GM19099 (cell line): ENCODE results near the gene NOP14.

ENCODE experiments used
- POLR2A ChIP-seq: IDR thresholded peaks from 3 replicates; pipeline ENCODE4 v1.6.1; 2011; ENCODE audit warnings: low read depth; ENCODE audit not compliant: insufficient read length; ENCODE audit errors: extremely low read depth

Gene NOP14

DNA sequence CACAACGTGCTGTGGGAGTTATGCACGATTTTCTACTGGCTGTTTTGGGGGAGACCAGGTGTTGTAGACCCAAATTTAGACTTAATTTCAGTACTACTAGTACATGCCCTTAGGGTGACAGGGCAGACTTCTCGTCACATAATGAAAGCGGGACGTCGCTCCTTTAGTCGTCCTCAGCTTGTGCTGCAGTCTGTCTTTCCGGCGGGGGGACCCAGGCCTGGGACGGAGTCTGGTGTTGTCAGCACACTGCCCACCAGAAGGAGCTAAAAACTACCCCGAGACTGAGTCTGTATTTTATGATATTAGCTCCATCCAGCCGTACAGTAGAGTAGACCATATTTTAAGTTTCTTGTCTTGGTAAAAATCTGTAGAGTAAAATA, 35.5 kb downstream of the NOP14 start:
- TF ChIP-seq POLR2A, result no peak

DNA sequence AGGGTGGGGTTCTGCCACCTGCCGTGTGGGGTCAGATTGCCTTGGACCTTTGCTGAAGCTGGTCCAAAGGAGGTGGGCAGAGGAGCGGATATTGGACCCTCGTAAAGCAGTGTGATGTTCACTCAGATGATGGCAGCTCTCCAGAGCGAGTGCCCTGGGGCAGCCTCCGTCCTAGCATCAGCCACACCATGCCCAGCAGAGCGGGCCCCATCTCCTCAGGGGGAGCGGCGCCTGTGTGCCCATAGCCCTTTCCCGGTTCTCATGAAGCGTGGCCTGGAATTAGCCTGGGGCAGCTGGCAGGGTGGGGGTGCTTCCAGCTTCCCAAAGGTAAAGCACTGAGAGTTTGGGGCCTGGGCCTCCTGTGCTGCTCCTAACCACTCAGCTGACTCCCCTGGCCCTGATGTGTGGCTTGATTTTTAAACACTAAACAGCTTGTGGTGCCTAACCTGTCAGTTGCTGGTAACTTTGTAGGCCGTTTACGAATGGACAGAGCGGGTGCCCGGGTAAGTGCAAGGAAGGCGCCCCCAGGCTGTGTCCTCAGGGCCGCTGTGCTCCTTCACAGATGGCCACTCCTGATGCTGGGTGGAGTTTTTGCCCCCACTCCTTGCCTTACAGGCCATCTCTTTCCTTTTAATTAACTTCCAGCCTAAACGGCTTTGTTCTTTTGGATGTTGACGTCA, 36.0 kb downstream of the NOP14 start:
- no peak for TF ChIP-seq POLR2A

- TF ChIP-seq POLR2A, result no peak
Observed at GRCh38 chr4:2925931-2926860, 37.0 kb downstream of the NOP14 start.

- no peak for TF ChIP-seq POLR2A
Observed at GRCh38 chr4:2925496-2925895, 37.7 kb downstream of the NOP14 start.

DNA sequence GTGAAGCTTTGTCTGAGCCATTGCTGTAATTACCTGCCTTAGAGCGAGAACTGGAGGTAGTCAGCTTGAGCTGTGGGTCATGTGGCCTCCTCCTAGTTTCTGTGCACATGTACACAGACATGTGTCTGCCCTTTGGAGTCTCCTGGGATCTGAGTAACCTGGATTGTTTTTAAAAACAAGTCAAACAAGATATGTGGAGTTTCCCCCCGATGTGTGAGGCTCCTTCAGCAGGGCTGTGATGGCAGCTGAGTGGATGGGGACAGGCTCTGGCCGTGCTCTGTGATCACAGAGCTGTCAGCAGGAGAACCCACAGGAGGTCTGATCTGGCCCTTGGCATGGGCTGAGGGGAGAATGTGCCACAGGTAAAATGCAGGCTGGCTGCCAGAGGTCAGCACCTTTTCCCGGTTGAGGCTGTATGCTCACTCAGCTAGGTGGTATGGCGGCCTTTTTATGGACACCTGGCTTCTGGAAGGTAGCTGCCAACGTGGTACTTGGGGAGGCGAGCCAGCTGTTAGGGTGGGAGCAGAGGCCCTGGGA, 38.4 kb downstream of the NOP14 start:
- TF ChIP-seq POLR2A, result no peak

DNA sequence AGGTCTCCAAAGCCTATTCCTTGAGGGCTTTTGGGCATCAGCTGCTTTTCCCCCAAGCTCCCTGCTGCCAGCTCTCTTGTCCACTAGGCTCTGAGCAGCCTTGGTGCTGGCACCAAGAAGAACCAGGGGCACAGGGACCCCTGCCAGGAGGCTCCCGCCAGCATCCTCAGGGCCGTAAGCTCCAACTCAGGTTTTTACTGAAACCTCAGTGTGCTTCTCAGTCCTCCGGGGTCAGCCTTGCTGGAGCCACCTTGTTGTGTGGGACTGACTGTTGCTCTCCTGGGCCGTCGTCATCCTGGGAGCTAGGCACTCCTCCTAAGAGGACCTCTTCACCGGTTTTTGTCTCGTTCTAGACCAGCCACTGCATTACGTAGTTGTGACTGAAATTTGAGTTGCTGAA, 38.9 kb downstream of the NOP14 start:
- no peak for TF ChIP-seq POLR2A

GRCh38 chr4:2923668-2924173, 39.5 kb downstream of the NOP14 start:
- TF ChIP-seq POLR2A, result no peak

- TF ChIP-seq POLR2A, result no peak
Observed at GRCh38 chr4:2923141-2923551, 40.1 kb downstream of the NOP14 start.

GRCh38 chr4:2915789-2916188, 47.4 kb downstream of the NOP14 start:
- TF ChIP-seq POLR2A, result no peak

DNA sequence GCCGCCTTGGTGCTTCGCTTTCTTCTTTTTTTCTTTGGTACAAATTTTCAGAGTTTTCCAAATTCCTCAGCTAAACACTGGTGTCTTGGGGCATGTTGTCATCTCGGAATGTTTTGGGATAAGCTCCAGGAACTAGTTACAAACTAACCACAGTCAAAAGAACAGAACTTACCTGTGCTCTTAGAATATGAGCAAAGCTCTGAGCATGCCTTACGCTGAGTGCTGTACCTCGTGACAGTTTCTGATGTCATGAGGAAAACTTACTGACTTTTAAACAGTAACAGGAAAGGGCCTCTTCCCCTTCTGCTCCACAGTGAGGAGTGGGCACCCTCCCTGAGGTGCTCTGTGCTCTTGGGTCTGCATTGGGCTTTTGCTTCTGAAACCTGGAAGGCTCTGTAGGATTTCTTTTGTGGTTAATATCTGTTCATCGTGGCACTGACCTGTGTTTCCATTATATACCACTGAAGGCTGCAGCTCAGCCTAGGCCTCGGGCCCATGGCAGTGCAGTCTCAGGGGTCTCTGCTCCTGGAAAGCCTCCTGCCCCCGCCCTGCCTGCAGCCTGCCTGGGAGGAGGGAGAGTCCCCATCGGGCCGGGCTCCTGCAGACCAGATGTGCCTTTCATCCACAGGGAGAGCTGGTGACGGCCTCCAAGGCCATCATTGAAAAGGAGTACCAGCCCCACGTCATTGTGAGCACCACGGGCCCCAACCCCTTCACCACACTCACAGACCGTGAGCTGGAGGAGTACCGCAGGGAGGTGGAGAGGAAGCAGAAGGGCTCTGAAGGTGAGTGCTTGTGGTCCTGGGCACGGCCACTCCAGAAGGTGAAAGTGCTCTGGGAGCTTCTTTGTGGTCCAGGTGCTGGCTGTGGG, 48.7 kb downstream of the NOP14 start:
- no peak for TF ChIP-seq POLR2A

DNA sequence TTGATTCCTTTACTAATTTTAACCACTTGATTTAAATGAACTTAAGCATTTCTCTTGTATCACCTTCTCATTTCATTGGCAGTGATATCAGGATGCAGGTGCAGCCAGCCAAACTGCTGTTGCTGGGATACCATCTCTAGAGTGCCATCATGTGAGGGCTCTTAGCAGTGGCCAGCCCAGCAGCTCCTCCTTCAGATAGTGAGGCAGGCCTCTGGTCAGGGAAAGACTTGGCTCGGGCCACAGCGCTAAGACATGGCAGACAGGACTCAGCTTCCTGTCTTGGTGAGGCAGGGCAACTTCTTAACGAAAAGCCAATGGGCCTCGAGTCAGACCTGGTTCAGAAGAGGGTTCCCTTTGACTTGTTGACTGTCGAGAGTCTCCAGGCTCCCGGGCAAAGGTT, 50.0 kb downstream of the NOP14 start:
- TF ChIP-seq POLR2A, result no peak

DNA sequence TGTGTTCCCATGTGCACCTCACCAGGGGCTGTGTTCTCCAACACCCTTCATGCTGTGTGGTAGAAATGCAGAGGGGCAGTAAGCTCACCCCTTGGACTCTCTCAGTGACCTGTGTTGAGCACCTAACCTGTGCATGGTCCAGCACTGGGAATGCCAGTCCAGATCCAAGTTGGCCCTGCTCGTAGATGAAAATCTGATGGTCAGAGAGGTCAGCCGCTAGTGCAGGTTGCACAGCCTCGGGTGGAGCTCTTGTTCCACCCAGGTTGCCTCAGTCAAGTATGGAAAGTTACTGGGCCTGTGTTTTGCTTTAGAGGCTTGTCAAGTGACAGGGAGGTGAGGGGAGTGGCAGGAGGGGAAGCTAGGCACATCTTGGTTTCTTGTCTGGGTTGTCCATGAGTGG, 51.3 kb downstream of the NOP14 start:
- TF ChIP-seq POLR2A, result no peak

GRCh38 chr4:2910409-2910808, 52.8 kb downstream of the NOP14 start:
- no peak for TF ChIP-seq POLR2A

GRCh38 chr4:2909583-2909982, 53.6 kb downstream of the NOP14 start:
- TF ChIP-seq POLR2A, result no peak

- no peak for TF ChIP-seq POLR2A
Observed at GRCh38 chr4:2908686-2909085, 54.5 kb downstream of the NOP14 start.
